Panc1 (cell line): ENCODE data around the gene TMC5. TPM values are rescaled to one million over a fixed set of nuclear protein-coding genes. Genes with fewer than 3 reads are reported as not detected.

Experiments used
- ATAC-seq: fragments of 200-7000 bp; cut with Tn5 transposase; 2 replicates; pipeline ENCODE4 v1.9.1; 2020; ENCODE audit warnings: mild to moderate bottlenecking, moderate library complexity
- BruUV-seq: library from RNA; stranded (reverse); fragments of 400-500 nt; replicated peaks from 2 replicates; lab custom pipeline; 2021; lab: Mats Ljungman, UMichigan
- CTCF ChIA-PET: fragments of 300-600 bp; sonication (Branson Sonifier 250); formaldehyde crosslinking; loops from one replicate; lab custom pipeline; 2022; ENCODE audit warnings: antibody characterized with exemption; lab: Charles Lee
- POLR2A ChIA-PET: fragments of 300-600 bp; sonication (Branson Sonifier 250); formaldehyde crosslinking; loops from one replicate; lab custom pipeline; 2022; ENCODE audit warnings: antibody characterized with exemption; lab: Charles Lee
- DNase-seq: peaks from one replicate; pipeline ENCODE4 v3.0.0-alpha.2; 2010; ENCODE audit warnings: low read depth, low spot score
- H3K27ac ChIP-seq: 2 replicates; pipeline ENCODE4 v1.5.1; 2011; ENCODE audit warnings: mild to moderate bottlenecking, low read length, inconsistent platforms
- H3K27me3 ChIP-seq: fragments of 200-500 bp; sonication (Bioruptor generic); 2 replicates; pipeline ENCODE4 v1.6.0; 2014; ENCODE audit warnings: low read length, inconsistent platforms; ENCODE audit not compliant: control insufficient read depth, insufficient read depth
- H3K36me3 ChIP-seq: fragments of 200-500 bp; sonication (Bioruptor generic); 2 replicates; pipeline ENCODE4 v1.5.1; 2014; ENCODE audit warnings: inconsistent platforms, mild to moderate bottlenecking, low read length, moderate library complexity; ENCODE audit not compliant: control insufficient read depth, insufficient read depth
- H3K4me1 ChIP-seq: 2 replicates; pipeline ENCODE4 v1.5.1; 2011; ENCODE audit warnings: inconsistent platforms, mild to moderate bottlenecking, low read length, moderate library complexity; ENCODE audit not compliant: control insufficient read depth, insufficient read depth
- H3K4me3 ChIP-seq, 2 experiments: 2 replicates each; pipeline ENCODE4 v1.5.1; 2011 to 2012; ENCODE audit warnings: low read depth in 2 of 2, low read length in 2 of 2, mild to moderate bottlenecking in 2 of 2, inconsistent platforms in 1 of 2, moderate library complexity in 1 of 2
- H3K9me3 ChIP-seq: fragments of 200-500 bp; sonication (Bioruptor generic); 2 replicates; pipeline ENCODE4 v1.5.1; 2014; ENCODE audit warnings: low read depth, mild to moderate bottlenecking, inconsistent platforms, low read length, moderate library complexity; ENCODE audit not compliant: control insufficient read depth, insufficient read depth
- POLR2AphosphoS5 ChIP-seq: IDR thresholded peaks from 2 replicates; pipeline ENCODE4 v1.6.1; 2012; ENCODE audit warnings: mild to moderate bottlenecking, low read depth, low read length, moderate library complexity
- SIN3A ChIP-seq: IDR thresholded peaks from 2 replicates; pipeline ENCODE4 v1.6.1; 2012; ENCODE audit warnings: low read depth, mild to moderate bottlenecking, low read length, moderate library complexity, borderline replicate concordance; ENCODE audit not compliant: insufficient read depth
- TCF7L2 ChIP-seq: IDR thresholded peaks from 2 replicates; pipeline ENCODE4 v1.6.1; 2011; ENCODE audit warnings: mild to moderate bottlenecking, low read depth, low read length, inconsistent platforms
- in situ Hi-C: cut with HindIII; loops from 2 replicates; pipeline ENCODE4 v1.10.0; 2016; ENCODE audit warnings: low sequenced_read_pairs, low pct_unique_long_range_greater_than_20kb
- intact Hi-C: fragments of 100-400 bp; cut with micrococcal nuclease; formaldehyde crosslinking; loops from one replicate; pipeline ENCODE4 v1.10.0; 2022; ENCODE audit not compliant: unreplicated experiment
- total RNA-seq: library from RNA; stranded (reverse); gene quantifications from one replicate; pipeline ENCODE4 v1.2.1, GENCODE V29; 2021; ENCODE audit not compliant: unreplicated experiment
- TF ChIP-seq, protein P1 (sequence below), 2 experiments: IDR thresholded peaks; 2 replicates each; pipeline ENCODE4 v1.6.1; 2011 to 2012; ENCODE audit warnings: low read depth in 2 of 2, control low read depth in 1 of 2, low read length in 1 of 2, mild to moderate bottlenecking in 1 of 2, moderate library complexity in 1 of 2; ENCODE audit not compliant: insufficient read depth in 1 of 2
- TF ChIP-seq, protein P2 (sequence below): fragments of 450-650 bp; IDR thresholded peaks from 2 replicates; pipeline ENCODE4 v1.5.1; 2017; ENCODE audit warnings: mild to moderate bottlenecking

Gene TMC5
- total RNA-seq, 1 experiment from 2014 or later: 1.4 TPM

DNA sequence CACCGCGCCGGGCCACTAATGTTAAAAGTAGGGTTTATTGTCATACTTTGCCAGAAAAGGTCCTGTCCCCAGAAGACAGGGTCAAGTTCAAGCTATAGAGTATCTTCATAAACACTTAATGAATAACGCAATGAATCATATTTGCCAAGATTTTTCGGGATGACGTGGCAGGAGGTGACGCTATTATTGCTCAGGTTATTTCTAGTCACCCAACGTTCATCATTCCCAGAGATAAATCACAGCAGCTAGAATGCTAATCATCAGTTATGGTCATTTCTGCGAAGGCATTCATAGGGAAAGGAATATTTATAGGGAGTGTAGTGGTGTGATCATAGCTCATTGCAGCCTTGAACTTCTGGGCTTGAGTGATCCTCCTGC, 2.0 kb downstream of the TMC5 start:
- Histone ChIP-seq H3K4me1 (no peaks in the 10 kb centered on the region), H3K27ac (no peak overlapping the region), H3K27me3 (no peaks in the 10 kb centered on the region), H3K9me3 (no peaks in the 10 kb centered on the region), H3K36me3 (no peaks in the 10 kb centered on the region), H3K4me3 (peak overlapping the region; percentile 23 to 46)
- CTCF ChIA-PET: interaction anchor here (0.6 to 0.7 kb wide), 2 partner anchors 104 to 107 kb away, joined by 3 to 4 read pairs; no protein-coding TSS in a partner anchor
- ATAC-seq (peak; percentile 88), DNase-seq (peak; percentile 98)
- no TSS peak for BruUV-seq
- TF ChIP-seq SIN3A: no peak
- TF ChIP-seq POLR2AphosphoS5: 0 out of 2 replicates have a peak, but pooled peaks have one; percentile 43
- in situ Hi-C loops (loop anchor here (25.0 kb wide), 1 partner anchor 118 kb away; no protein-coding TSS in a partner anchor), intact Hi-C loops (no loop called here)
- POLR2A ChIA-PET: no interaction called here

DNA sequence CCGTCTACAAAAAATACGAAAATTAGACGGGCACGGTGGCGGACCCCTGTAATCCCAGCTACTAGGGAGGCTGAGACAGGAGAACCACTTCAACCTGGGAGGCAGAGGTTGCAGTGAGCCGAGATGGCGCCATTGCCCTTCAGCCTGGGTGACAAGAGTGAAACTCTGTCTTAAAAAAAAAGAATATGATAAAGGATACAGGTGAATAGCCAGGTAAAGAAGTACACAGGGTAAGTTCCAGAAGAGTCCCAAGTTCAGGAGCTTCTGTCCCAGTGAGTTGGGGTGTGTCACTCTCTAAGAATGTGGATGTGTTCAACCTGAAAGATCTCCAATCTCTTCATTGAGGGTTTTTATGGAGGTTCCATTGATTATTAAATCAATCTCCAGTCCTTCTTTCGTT, 6.8 kb downstream of the TMC5 start:
- Histone ChIP-seq H3K27me3 (no peaks in the 10 kb centered on the region), H3K27ac (no peak overlapping the region), H3K4me1 (no peaks in the 10 kb centered on the region), H3K4me3 (no peak overlapping the region), H3K9me3 (no peaks in the 10 kb centered on the region), H3K36me3 (no peaks in the 10 kb centered on the region)
- POLR2A ChIA-PET: interaction anchor here (0.7 kb wide), 1 partner anchor 100 kb away, joined by 6 read pairs; no protein-coding TSS in a partner anchor
- intact Hi-C loops (no loop called here), in situ Hi-C loops (loop anchor here (25.0 kb wide), 1 partner anchor 113 kb away; no protein-coding TSS in a partner anchor)
- DNase-seq (no peak), ATAC-seq (no peak)
- BruUV-seq: no TSS peak
- CTCF ChIA-PET: no interaction called here
- TF ChIP-seq TCF7L2 (no peak), SIN3A (no peak), POLR2AphosphoS5 (no peak)
- TF ChIP-seq, protein P1, sequence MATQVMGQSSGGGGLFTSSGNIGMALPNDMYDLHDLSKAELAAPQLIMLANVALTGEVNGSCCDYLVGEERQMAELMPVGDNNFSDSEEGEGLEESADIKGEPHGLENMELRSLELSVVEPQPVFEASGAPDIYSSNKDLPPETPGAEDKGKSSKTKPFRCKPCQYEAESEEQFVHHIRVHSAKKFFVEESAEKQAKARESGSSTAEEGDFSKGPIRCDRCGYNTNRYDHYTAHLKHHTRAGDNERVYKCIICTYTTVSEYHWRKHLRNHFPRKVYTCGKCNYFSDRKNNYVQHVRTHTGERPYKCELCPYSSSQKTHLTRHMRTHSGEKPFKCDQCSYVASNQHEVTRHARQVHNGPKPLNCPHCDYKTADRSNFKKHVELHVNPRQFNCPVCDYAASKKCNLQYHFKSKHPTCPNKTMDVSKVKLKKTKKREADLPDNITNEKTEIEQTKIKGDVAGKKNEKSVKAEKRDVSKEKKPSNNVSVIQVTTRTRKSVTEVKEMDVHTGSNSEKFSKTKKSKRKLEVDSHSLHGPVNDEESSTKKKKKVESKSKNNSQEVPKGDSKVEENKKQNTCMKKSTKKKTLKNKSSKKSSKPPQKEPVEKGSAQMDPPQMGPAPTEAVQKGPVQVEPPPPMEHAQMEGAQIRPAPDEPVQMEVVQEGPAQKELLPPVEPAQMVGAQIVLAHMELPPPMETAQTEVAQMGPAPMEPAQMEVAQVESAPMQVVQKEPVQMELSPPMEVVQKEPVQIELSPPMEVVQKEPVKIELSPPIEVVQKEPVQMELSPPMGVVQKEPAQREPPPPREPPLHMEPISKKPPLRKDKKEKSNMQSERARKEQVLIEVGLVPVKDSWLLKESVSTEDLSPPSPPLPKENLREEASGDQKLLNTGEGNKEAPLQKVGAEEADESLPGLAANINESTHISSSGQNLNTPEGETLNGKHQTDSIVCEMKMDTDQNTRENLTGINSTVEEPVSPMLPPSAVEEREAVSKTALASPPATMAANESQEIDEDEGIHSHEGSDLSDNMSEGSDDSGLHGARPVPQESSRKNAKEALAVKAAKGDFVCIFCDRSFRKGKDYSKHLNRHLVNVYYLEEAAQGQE (IDR thresholded peaks at IDR 0.05; ENCODE audit: insufficient read depth in 1 of 2, low read depth in 2 of 2, low read length in 1 of 2): no peak
- TF ChIP-seq, protein P2, sequence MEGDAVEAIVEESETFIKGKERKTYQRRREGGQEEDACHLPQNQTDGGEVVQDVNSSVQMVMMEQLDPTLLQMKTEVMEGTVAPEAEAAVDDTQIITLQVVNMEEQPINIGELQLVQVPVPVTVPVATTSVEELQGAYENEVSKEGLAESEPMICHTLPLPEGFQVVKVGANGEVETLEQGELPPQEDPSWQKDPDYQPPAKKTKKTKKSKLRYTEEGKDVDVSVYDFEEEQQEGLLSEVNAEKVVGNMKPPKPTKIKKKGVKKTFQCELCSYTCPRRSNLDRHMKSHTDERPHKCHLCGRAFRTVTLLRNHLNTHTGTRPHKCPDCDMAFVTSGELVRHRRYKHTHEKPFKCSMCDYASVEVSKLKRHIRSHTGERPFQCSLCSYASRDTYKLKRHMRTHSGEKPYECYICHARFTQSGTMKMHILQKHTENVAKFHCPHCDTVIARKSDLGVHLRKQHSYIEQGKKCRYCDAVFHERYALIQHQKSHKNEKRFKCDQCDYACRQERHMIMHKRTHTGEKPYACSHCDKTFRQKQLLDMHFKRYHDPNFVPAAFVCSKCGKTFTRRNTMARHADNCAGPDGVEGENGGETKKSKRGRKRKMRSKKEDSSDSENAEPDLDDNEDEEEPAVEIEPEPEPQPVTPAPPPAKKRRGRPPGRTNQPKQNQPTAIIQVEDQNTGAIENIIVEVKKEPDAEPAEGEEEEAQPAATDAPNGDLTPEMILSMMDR: no peak

DNA sequence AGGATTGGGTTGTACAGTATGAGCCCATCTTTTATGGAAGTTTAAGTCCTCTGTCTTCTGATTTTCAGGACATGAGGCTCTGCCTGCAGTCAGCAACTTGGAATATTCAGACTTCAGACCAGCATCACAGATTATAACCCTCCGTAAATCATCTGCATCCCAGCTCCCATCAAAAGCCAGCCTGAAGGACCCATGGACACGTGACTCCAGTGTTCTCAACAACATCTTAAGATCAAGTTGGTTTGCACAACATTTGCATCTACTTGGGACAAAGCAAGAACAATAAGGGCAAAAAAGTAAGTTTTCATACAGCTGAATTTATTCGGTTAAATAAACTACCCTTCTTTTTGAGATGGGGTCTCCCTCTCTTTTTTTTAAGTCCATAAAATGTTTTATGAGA, 12.7 kb downstream of the TMC5 start:
- TF ChIP-seq TCF7L2 (no peak), POLR2AphosphoS5 (no peak), SIN3A (no peak)
- TF ChIP-seq, protein P2: no peak
- TF ChIP-seq, protein P1 (IDR thresholded peaks at IDR 0.05; ENCODE audit: insufficient read depth in 1 of 2, low read depth in 2 of 2, low read length in 1 of 2): no peak
- Histone ChIP-seq H3K27me3 (no peaks in the 10 kb centered on the region), H3K27ac (no peak overlapping the region), H3K9me3 (no peaks in the 10 kb centered on the region), H3K4me1 (no peaks in the 10 kb centered on the region), H3K4me3 (no peak overlapping the region), H3K36me3 (no peaks in the 10 kb centered on the region)
- POLR2A ChIA-PET: no interaction called here
- CTCF ChIA-PET: interaction anchor here (0.6 kb wide), 1 partner anchor 11 kb away, joined by 4 read pairs; no protein-coding TSS in a partner anchor
- no peak for DNase-seq
- in situ Hi-C loops (no loop called here), intact Hi-C loops (no loop called here)
- ATAC-seq: no peak
- BruUV-seq: no TSS peak
